ENCODE data around the gene SLC15A1.

The SLC15A1 gene

DNA sequence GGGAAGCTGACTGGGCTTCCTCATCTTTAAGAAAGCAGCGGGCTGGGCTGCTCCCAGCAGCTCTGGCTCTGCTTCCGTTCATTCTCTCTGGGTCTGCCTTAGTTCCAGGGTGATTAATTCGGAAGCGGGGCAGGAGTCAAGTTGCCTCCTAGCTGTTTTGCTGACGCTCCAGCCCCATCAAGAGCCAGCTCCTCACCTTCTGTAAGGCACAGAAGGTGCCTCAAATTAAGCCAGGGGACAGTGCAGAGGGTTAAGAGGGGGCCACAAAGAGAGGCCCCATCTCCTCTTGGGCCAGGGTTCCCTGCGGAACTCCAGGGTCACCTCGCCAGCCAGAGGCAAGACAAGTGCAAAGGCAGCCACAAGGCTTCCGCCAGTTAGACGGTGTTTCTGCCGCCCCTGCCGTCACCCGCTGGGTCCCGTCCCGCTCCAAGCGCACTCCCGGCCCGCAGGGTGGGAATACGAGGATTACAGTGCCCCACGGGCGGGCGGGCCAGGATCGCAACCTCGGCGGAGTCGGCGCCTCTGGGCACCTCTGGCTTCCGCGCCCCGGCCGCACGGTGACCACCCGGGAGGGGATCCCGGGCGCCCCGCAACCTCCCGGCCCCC is 508 bp downstream of the SLC15A1 start:
- H3K27ac ChIP-seq, result no peak overlapping the region
- TF ChIP-seq, protein P1, sequence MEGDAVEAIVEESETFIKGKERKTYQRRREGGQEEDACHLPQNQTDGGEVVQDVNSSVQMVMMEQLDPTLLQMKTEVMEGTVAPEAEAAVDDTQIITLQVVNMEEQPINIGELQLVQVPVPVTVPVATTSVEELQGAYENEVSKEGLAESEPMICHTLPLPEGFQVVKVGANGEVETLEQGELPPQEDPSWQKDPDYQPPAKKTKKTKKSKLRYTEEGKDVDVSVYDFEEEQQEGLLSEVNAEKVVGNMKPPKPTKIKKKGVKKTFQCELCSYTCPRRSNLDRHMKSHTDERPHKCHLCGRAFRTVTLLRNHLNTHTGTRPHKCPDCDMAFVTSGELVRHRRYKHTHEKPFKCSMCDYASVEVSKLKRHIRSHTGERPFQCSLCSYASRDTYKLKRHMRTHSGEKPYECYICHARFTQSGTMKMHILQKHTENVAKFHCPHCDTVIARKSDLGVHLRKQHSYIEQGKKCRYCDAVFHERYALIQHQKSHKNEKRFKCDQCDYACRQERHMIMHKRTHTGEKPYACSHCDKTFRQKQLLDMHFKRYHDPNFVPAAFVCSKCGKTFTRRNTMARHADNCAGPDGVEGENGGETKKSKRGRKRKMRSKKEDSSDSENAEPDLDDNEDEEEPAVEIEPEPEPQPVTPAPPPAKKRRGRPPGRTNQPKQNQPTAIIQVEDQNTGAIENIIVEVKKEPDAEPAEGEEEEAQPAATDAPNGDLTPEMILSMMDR (conservative IDR thresholded peaks at IDR 0.05), result no peak
- TF ChIP-seq ZFX (IDR thresholded peaks at IDR 0.05), result no peak

DNA sequence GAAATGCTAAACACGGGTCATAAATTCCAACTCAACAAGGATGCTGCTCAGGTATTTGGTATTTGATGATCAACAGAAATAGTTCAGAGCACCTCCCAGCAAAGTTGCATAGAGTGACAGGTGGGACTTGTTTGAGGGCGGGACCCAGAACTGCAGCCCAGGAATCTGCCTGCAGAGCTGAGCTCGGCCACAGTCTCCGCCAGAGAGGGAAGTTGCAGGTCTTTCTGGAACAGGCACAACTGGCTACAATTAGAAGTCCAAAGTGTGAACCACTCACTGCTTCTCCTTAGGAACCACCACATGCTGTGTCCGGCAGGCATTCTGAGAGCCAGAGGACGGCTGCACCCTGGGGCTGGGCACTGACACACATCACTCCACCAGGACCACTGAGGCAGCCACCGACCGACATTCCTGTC is 1.1 kb downstream of the SLC15A1 start:
- H3K27ac ChIP-seq, result no peak overlapping the region

DNA sequence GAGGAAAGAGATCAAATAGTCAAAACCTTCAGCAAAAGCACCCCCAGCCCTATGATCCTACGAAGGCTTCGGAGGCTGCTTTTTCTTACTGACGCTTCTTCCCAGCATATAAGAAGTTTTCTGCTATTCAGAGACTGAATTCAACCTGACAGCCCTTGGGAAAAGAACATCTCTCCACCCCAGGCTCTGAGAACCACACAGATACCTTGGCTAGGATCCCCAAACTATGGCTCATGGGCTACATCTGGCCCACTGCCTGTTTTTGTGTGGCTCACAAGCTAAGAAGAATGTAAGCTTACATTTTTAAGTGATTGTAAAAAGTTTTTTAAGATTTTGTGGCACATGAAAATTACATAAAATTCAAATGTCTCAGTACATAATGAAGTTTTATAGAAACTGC is 3.0 kb downstream of the SLC15A1 start:
- no peak overlapping the region for H3K27ac ChIP-seq
- TF ChIP-seq ZFX (IDR thresholded peaks at IDR 0.05), result no peak
- TF ChIP-seq, protein P1 (conservative IDR thresholded peaks at IDR 0.05), result no peak

More for the DNA sequence above, 1.1 kb downstream of the SLC15A1 start:
- no peak for TF ChIP-seq ZFX (IDR thresholded peaks at IDR 0.05)
- TF ChIP-seq, protein P1 (conservative IDR thresholded peaks at IDR 0.05), result no peak

DNA sequence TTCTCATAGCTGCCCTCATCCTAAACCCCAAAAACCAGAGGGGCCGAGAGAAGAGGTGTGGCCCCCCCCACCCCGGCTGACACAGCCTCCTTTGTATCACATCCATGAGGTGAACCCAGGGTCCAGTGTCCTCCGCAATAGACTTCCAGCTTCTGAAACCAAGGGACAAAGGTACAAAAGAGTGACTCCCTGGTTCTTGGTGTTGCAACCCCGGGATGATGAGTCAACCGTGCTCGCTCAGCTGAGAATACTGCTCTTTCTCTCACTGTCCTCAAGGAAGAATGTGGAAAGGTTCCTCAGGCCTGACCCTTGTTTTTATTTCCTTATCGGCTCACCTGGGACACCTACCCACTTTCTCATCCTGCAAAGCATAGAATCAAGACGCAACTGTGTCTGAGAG is 5.5 kb downstream of the SLC15A1 start:
- TF ChIP-seq, protein P1 (conservative IDR thresholded peaks at IDR 0.05), result no peak
- TF ChIP-seq ZFX (IDR thresholded peaks at IDR 0.05), result no peak
- no peak overlapping the region for H3K27ac ChIP-seq

DNA sequence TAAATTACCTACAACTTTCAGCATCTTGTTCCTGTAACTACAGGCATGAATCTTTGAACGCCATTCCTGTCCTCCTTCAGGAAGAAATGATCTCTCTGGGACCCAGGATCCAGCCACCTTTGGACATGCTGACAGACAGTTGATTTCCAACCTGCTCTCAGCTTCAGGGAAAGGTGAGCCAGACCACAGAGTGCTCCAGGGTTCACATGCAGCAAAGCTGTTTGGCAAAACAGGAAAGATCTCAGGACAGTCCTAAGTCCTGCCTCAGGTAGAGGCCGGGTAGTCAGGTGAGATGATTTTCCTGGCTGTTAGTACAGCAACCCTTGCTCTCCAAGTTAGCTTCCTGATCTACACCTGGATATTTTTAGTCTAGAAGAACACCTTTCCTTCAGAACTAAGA is 9.1 kb downstream of the SLC15A1 start:
- H3K27ac ChIP-seq, result no peak overlapping the region

DNA sequence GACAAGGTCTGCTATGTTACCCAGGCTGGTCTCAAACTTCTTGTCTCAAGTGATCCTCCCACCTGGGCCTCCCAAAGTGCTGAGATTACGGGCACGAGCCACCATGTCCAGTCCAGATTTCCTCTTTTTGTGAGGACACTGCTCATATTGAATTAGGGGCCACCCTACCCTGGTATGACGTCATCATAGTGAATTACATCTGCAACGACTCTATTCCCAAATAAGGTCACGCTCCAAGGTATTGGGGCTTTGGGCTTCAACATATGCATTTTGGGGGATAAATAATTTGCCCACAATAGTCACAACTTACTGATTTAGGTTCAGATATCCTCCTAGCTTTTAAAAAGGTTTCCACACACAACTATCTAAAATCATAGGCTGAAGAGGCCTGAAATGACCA is 9.5 kb downstream of the SLC15A1 start:
- H3K27ac ChIP-seq, result no peak overlapping the region
- TF ChIP-seq, protein P1 (conservative IDR thresholded peaks at IDR 0.05), result no peak
- TF ChIP-seq ZFX (IDR thresholded peaks at IDR 0.05), result no peak

More for the DNA sequence above, 9.1 kb downstream of the SLC15A1 start:
- no peak for TF ChIP-seq ZFX (IDR thresholded peaks at IDR 0.05)
- TF ChIP-seq, protein P1 (conservative IDR thresholded peaks at IDR 0.05), result no peak

DNA sequence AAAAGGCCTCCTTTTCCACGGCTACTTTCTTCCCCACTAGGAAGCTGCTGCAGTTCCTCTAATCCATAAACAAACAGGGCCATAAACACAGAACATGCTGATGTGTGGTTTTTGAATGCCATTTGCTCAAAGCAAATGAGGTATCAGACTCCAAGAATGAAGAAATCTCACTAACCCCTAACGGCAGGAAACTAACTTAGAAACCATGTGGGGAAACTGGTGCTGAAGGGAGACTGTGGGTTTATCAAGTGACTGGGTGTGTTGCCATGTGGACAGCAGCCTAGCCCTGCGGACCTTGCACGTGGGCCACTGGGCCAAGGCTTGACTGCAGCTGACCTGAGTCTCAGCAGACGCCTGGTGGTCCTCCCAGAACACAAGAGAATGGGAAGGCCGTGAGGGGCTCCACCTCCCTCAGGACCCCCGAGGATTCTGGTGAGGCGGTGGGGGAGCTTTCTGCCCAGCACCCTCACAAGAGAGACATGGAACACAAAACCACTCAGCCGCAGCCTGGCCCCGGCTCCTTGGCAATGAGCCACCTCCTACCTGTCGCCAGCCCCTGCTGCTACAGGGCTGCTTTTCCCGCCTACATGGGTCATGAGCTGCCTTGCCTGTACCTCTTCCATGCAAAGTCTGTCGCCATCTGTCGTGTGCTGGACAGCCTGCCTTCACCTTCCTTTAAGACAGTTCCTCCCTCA is 10.6 kb downstream of the SLC15A1 start:
- peak overlapping the region; percentile 2; the same call in 1 of the 2 replicates for H3K27ac ChIP-seq
- TF ChIP-seq ZFX (IDR thresholded peaks at IDR 0.05), result no peak
- TF ChIP-seq, protein P1 (conservative IDR thresholded peaks at IDR 0.05), result no peak
